Lower leg skin (tissue), 4 donors: ENCODE data around the gene TRAPPC1. TPM values are rescaled to one million over a fixed set of nuclear protein-coding genes. Genes with fewer than 3 reads are reported as not detected.
A peak's percentile ranks its signal among the peaks of the same experiment; 100 is the strongest.

Source experiments
- DNase-seq, 2 donors: peaks; one replicate each; pipeline ENCODE4 v3.0.0-alpha.2; 2019; ENCODE audit warnings: low spot score in 2 of 2
- H3K4me3 ChIP-seq: fragments of 200-600 bp; sonication (generic); 2 replicates; pipeline ENCODE4 v1.5.1; 2017; ENCODE audit warnings: mild to moderate bottlenecking, low read depth; ENCODE audit not compliant: poor library complexity, severe bottlenecking
- CTCF ChIP-seq, 3 donors: fragments of 450-650 bp; IDR thresholded peaks; one replicate each; pipeline ENCODE4 v1.5.1; 2016; ENCODE audit warnings: antibody characterized with exemption in 3 of 3, mild to moderate bottlenecking in 3 of 3, moderate library complexity in 2 of 3
- POLR2A ChIP-seq, 2 donors: fragments of 450-650 bp; IDR thresholded peaks; one replicate each; pipeline ENCODE4 v1.6.1; 2016 to 2017; ENCODE audit warnings: antibody characterized with exemption in 2 of 2, mild to moderate bottlenecking in 1 of 2, moderate library complexity in 1 of 2
- WGBS, 2 donors: methylation state at CpG; one replicate each; pipeline ENCODE4 v1.1.5; 2018; 5-methylcytosine and 5-hydroxymethylcytosine counted together
- intact Hi-C: fragments of 100-400 bp; cut with DNase I; formaldehyde crosslinking; loops from one replicate; pipeline ENCODE4 v1.15.0; 2023; ENCODE audit warnings: low total_unique reads
- total RNA-seq, 4 donors: library from RNA; depleted of rRNA; stranded (reverse); fragments of >200 nt; gene quantifications; one replicate each; pipeline ENCODE4 v1.1.0, GENCODE V29; 2016

Gene TRAPPC1
- total RNA-seq, 4 donors from 2014 or later = 39.8 to 62.5 (median 52.2) TPM

DNA sequence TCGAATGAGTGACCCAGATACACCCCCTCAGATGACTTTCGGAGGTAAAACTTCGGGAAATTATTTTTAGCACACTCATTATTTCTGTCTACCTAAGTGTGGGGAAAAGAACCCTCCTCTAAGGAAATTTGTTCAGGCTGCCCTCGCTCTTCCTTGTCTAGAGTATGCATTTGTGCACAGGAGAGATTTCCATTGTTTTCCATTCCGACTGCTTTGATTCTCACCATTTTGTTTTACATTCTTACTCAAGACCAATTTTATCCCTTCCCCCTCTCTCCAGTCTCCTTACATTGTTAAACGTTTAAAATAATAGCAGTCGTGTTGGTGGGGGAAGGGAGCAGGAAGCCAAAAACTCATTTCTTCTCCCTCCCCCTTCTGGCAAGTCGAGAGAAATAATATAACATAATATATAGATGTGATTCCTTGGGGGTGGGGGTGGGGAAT, 44.7 kb downstream of the TRAPPC1 start:
- intact Hi-C loops = no loop called here
- 2 to 3% methylated on average over 8 of the region's 8 CpGs for WGBS, 2 donors
- no peak overlapping the region for H3K4me3 ChIP-seq
- TF ChIP-seq POLR2A (IDR thresholded peaks at IDR 0.05) (no peak), CTCF (IDR thresholded peaks at IDR 0.05) (no peak)
- DNase-seq = no peak

- intact Hi-C loops = no loop called here
- DNase-seq = peak in 1 of 2 donors; percentile 92
- WGBS, 2 donors = 1 to 2% methylated on average over 30 of the region's 30 CpGs
- TF ChIP-seq CTCF (IDR thresholded peaks at IDR 0.05) (no peak), POLR2A (IDR thresholded peaks at IDR 0.05) (no peak)
- peak overlapping the region; percentile 52 for H3K4me3 ChIP-seq
These were observed 45.3 kb downstream of the TRAPPC1 start for GRCh38 chr17:7886227-7887037.

DNA sequence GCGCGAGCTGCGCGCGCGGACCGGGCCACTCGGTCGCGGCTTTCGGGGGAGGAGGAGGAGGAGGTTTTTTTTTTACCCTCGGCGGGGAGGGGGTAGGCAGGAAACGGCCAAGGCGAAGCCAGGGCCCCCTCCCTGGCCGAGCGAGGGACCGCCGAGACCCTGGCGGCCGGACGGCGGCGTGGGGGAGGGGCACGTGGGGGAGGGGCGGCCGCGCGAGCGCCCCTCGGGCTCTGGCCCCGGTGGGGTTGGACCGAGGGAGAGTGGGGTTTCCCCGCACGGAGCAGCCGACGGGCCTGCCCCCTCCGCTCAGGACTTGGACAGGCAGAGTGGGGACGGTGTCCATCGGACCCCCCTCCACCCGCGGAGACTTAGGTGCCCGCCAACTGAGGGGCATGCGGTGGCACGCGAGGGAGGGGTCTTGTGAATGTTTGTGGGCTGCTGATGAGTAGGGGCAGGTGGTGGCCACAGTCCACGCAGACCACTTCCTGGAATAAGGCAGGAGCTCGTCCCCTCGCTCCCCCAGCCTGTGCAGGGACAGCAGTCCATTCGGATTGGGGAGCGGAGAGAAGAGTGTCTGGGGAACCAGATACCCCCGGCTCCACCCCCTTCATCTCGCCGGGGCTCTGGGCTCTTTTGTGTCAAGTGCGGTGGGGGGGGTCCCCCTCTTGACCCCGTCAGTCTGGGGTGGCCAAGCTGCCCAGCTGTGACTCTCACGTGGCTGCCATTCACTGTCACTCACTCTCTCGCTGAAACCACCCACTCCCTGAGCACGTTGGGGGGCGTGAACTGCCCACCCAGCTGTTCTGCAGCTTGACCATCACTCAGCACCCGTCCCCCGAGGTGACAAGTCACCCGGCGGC, 46.1 kb downstream of the TRAPPC1 start:
- intact Hi-C loops = no loop called here
- WGBS, 2 donors = 0 to 2% methylated on average over 10 to 43 of the region's 64 CpGs
- H3K4me3 ChIP-seq = peak overlapping the region; percentile 52
- DNase-seq = peak; percentile 34 to 90
- TF ChIP-seq CTCF (IDR thresholded peaks at IDR 0.05) (no peak), POLR2A (IDR thresholded peaks at IDR 0.05) (no peak)

DNA sequence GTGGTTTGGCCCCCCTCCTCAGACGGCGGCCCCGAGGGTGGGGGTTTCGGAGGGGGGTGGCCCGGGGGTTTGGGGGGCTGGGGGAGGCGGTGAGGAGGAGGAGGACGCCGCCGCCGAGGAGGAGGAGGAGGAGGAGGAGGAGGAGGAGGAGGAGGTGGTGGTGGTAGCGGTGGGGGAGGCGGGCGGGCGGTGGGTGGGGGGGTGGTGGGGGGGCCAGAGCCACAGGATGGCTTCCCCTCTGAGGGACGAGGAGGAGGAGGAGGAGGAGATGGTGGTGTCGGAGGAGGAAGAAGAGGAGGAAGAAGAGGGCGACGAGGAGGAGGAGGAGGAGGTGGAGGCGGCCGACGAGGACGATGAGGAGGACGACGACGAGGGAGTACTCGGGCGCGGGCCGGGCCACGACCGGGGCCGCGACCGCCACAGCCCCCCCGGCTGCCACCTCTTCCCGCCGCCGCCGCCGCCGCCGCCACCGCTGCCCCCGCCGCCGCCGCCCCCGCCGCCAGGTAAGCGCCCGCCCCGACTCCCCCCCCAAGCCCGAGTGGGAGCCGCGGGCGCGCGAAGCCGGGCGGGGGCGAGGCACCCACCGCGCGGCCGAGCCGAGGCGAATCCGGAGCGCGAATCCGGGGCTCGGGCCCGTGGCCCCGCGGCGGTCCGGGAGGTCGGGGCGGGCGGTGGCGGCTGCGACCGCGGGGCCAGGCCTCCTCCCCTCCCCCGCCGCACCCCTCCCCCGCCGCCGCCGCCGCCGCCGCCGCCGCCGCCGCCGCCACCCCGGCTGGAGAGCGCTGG, 47.0 kb downstream of the TRAPPC1 start:
- TF ChIP-seq CTCF (IDR thresholded peaks at IDR 0.05) = no peak
- TF ChIP-seq POLR2A (IDR thresholded peaks at IDR 0.05) = no peak
- intact Hi-C loops = no loop called here
- DNase-seq = peak in 1 of 2 donors; percentile 84
- H3K4me3 ChIP-seq = peak overlapping the region; percentile 52
- WGBS, 2 donors = 1% methylated on average over 23 to 29 of the region's 100 CpGs

- TF ChIP-seq CTCF (IDR thresholded peaks at IDR 0.05) (no peak), POLR2A (IDR thresholded peaks at IDR 0.05) (no peak)
- WGBS, 2 donors = 2 to 7% methylated on average over 3 of the region's 3 CpGs
- no peak overlapping the region for H3K4me3 ChIP-seq
- peak in 1 of 2 donors; percentile 73 for DNase-seq
- intact Hi-C loops = no loop called here
These were observed 47.9 kb downstream of the TRAPPC1 start for GRCh38 chr17:7883781-7884386.
